Measurements from ENCODE around the gene KCNH8. TPM values are rescaled to one million over a fixed set of nuclear protein-coding genes. Genes with fewer than 3 reads are reported as not detected.
A peak's percentile ranks its signal among the peaks of the same experiment; 100 is the strongest.

Gene KCNH8
- total RNA-seq, 1 donor from 2014 or later, result 1.5 TPM

DNA sequence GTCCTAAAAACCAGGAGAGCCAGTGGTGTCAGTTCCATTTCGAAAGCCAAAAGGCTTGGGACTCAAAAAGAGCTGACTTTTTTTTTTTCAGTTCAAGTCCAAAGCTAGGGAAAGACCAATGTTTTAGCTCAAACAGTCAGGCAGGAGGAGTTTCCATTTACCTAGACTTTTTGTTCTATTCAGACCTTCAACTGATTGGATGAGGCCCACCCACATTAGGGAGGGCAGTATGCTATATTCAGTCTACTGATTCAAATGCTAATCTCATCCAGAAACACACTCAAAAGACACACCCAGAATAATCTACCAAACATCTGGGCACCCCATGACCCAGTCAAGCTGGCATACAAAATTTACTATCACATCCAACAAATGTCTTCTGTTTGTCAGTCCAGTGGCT is 374.0 kb downstream of the KCNH8 start:
- DNase-seq, result no peak
- no peak overlapping the region for H3K27ac Mint-ChIP-seq
- peaks cover 34% of the 10 kb centered on the region for H3K4me1 Mint-ChIP-seq
- CTCF ChIA-PET, result no interaction called here
- no peak overlapping the region for H3K4me3 Mint-ChIP-seq
- peaks cover under 1% of the 10 kb centered on the region for H3K9me3 Mint-ChIP-seq
- intact Hi-C loops (cut with micrococcal nuclease), result no loop called here
- peaks cover 26% of the 10 kb centered on the region for H3K36me3 Mint-ChIP-seq (ENCODE audit: low read depth)
- H3K27me3 Mint-ChIP-seq, result no peaks in the 10 kb centered on the region
- POLR2A ChIA-PET, result interaction anchor here (0.7 kb wide), 1 partner anchor 17 kb away, joined by 3 read pairs; no protein-coding TSS in a partner anchor
- TF ChIP-seq, protein P1, sequence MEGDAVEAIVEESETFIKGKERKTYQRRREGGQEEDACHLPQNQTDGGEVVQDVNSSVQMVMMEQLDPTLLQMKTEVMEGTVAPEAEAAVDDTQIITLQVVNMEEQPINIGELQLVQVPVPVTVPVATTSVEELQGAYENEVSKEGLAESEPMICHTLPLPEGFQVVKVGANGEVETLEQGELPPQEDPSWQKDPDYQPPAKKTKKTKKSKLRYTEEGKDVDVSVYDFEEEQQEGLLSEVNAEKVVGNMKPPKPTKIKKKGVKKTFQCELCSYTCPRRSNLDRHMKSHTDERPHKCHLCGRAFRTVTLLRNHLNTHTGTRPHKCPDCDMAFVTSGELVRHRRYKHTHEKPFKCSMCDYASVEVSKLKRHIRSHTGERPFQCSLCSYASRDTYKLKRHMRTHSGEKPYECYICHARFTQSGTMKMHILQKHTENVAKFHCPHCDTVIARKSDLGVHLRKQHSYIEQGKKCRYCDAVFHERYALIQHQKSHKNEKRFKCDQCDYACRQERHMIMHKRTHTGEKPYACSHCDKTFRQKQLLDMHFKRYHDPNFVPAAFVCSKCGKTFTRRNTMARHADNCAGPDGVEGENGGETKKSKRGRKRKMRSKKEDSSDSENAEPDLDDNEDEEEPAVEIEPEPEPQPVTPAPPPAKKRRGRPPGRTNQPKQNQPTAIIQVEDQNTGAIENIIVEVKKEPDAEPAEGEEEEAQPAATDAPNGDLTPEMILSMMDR (IDR thresholded peaks at IDR 0.05), result no peak
- ATAC-seq (ENCODE audit: low read depth), result no peak

DNA sequence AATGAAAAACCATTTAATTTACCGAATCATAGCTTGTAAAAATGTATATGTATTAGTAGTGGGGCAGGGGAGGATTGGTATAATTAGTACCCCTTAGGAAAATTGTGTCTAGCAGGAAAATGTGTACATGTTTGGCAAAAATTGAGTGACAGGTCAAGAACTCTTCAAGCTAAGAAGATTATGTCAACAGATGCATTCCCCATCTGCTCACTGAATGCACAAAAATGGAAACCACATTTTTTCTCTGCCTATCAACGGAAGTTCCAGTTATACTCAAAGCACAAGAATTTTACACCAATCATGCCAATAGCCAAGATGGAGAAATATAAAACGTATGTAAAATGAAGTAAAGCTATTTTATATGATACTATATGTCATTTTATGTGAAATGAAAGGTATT is 377.8 kb downstream of the KCNH8 start:
- ATAC-seq (ENCODE audit: low read depth) (no peak), DNase-seq (no peak)
- Mint-ChIP-seq H3K4me1 (peaks cover 20% of the 10 kb centered on the region), H3K27ac (no peak overlapping the region), H3K9me3 (no peaks in the 10 kb centered on the region), H3K27me3 (no peaks in the 10 kb centered on the region), H3K36me3 (ENCODE audit: low read depth) (peaks cover 11% of the 10 kb centered on the region), H3K4me3 (no peak overlapping the region)
- ChIA-PET POLR2A (no interaction called here), CTCF (interaction anchor here (0.7 kb wide), 1 partner anchor 313 kb away, joined by 3 read pairs; no protein-coding TSS in a partner anchor)
- intact Hi-C loops (cut with micrococcal nuclease), result no loop called here
- TF ChIP-seq, protein P1 (IDR thresholded peaks at IDR 0.05), result no peak

DNA sequence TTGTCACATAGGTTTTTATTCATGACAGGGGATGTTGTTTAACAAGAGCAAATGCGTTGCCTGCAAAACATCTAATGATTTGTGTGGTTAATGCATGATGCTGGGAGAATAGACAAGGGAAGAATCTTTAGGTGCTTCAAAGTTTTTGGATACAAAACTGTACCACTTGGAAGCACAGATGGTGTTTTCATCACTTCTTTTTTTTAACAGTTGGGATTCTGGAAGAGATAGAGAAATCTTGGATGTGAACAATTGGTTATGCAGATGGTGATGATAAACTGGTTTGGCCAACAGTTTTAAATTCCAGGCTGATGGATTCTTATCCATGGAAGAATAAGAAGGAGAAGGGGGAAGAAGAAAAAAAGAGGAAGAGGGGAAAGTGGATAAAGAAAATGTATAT is 379.4 kb downstream of the KCNH8 start:
- intact Hi-C loops (cut with micrococcal nuclease), result no loop called here
- ATAC-seq (ENCODE audit: low read depth) (no peak), DNase-seq (no peak)
- no peaks in the 10 kb centered on the region for H3K27me3 Mint-ChIP-seq
- peaks cover 6% of the 10 kb centered on the region for H3K36me3 Mint-ChIP-seq (ENCODE audit: low read depth)
- CTCF ChIA-PET, result no interaction called here
- H3K4me3 Mint-ChIP-seq, result no peak overlapping the region
- POLR2A ChIA-PET, result no interaction called here
- H3K9me3 Mint-ChIP-seq, result no peaks in the 10 kb centered on the region
- TF ChIP-seq, protein P1 (IDR thresholded peaks at IDR 0.05), result no peak
- H3K4me1 Mint-ChIP-seq, result peaks cover 37% of the 10 kb centered on the region
- H3K27ac Mint-ChIP-seq, result no peak overlapping the region

DNA sequence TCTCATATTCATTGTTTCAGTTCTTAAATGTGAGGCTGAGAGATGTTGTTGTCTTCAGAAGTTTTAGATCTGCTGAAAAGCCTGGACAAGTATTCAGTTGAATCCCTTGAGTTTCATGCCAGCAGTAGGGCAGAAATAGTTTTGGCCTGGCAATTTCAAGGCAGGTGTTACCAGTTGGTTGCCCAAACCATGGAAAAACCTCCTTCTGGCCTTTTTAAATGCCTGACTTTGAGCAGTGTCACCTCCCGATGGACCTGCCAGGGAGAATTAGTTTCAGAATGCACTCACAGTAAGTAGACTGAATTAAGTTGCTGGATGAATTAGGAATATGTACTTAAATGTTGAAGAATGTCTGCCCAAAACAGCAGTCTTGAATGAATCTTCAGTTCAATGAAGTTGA is 383.1 kb downstream of the KCNH8 start:
- Mint-ChIP-seq H3K9me3 (peaks cover under 1% of the 10 kb centered on the region), H3K4me1 (peaks cover 53% of the 10 kb centered on the region), H3K36me3 (ENCODE audit: low read depth) (peaks cover 2% of the 10 kb centered on the region), H3K27me3 (no peaks in the 10 kb centered on the region), H3K4me3 (no peak overlapping the region), H3K27ac (peak overlapping the region; percentile 43)
- intact Hi-C loops (cut with micrococcal nuclease), result no loop called here
- TF ChIP-seq, protein P1 (IDR thresholded peaks at IDR 0.05), result no peak
- POLR2A ChIA-PET, result no interaction called here
- DNase-seq (no peak), ATAC-seq (ENCODE audit: low read depth) (no peak)
- CTCF ChIA-PET, result no interaction called here

DNA sequence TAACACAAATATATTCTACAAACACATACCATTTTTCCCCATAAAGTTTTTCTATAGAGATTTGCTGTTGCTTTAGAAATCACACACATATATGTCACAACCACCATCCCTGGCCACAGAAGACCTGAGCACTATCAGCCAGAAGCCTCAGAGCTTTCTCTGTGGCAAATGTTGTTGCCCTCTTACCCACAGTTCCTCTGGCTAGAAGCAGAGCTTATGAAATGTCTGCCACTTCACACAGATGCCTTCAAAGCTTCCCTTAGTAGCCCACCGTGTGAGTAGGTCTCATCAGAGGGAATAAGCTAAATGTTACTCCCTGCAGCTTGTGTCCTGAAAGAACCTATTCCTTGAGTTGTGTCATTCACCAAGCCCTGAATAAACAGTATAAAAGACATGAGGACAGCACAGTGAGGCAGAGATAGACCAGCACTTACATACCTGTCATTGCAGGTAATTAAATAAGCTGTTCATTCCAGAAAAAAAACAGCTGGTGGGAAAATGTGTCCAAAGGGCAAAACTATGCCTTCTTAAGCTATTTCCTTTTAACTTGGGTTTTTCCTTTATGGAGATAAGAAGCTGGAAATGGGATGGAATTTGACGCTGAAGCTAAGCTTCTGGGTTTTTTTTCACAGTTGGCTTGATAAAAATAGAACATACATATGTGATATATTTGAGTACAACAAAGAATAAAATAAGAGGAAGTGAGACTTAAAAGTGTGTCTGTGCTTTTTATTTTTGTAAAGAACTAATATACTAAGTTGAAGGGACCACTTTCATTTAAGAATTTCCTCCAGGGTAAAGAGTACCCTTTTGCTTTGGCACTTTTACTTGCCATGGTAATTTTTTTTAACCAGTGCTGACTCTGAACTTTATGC is 391.4 kb downstream of the KCNH8 start:
- POLR2A ChIA-PET, result interaction anchor here (0.6 to 1.4 kb wide), 4 partner anchors 17 to 294 kb away, joined by 3 to 9 read pairs (median 4); no protein-coding TSS in a partner anchor
- Mint-ChIP-seq H3K27ac (peak overlapping the region; percentile 95), H3K4me1 (peaks cover 84% of the 10 kb centered on the region)

More for the DNA sequence above, 391.4 kb downstream of the KCNH8 start:
- TF ChIP-seq, protein P1 (IDR thresholded peaks at IDR 0.05), result no peak
- Mint-ChIP-seq H3K9me3 (peaks cover 2% of the 10 kb centered on the region), H3K4me3 (peak overlapping the region; percentile 67), H3K36me3 (ENCODE audit: low read depth) (no peaks in the 10 kb centered on the region), H3K27me3 (no peaks in the 10 kb centered on the region)
- peak; percentile 73 for ATAC-seq (ENCODE audit: low read depth)
- CTCF ChIA-PET, result interaction anchor here (0.6 to 4.0 kb wide), 7 partner anchors 178 to 393 kb away, joined by 3 to 64 read pairs (median 4); no protein-coding TSS in a partner anchor
- no peak for DNase-seq
- intact Hi-C loops (cut with micrococcal nuclease), result loop anchor here (5.0 to 10.0 kb wide), 6 partner anchors 177 to 1115 kb away; partner anchors contain the start of genes KAT2B, RAB5A, SATB1 and SGO1

All from activated B cell treated with CpG ODN at 0.5 μM for 24 hours (primary cell).